ENCODE results near the gene PDE7B.
A peak's percentile ranks its signal among the peaks of the same experiment; 100 is the strongest.

The PDE7B gene

DNA sequence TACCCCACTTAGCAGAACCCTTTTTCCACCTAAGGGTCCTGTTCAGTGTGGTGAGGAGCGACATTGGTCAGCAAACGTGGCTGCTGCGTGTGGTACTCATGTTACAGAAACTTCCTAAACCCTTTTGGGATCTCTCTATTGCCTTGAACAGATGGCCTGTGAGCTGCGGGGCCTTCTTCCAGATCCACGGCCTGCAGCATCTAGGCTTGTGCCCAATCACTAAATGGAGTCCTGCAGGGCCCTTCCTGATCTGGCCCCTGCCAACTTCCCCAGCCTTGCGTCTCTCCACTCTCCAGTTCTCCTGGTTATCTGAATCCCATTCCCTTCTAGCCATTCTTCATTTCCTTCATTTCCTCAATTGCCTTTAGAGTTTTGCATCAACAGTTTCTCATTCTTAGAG lies 85.6 kb downstream of the PDE7B start:
- no peak for DNase-seq

DNA sequence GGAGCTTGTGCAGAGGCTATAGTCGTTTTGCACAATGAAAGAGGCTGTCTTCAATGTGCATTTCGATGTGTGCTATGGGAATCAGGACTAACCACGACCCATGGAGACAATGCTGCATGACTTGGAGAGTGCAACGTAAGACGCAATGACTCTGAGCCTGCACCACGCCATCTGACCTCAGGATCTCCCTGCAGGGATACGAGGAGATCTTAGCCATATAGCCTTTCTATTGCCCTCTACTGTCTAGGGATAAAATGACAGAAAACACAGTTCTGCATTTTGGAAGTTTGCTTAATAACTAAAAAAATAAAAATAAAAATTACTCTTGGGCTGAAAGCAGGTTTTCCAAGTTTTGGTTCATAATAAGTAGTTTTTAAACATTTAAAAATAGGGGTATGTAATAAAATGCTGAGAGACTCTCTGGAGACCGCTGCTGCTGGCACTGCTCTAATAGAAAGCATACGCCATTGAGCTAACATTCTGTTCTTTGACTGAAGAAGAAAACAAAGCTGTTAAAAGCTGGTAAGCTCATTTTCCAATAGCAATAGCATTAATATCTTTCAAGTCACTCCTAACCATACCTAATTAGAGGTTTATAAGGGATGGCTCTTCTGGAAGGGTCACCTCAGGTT lies 87.2 kb downstream of the PDE7B start:
- DNase-seq = peak; percentile 44

DNA sequence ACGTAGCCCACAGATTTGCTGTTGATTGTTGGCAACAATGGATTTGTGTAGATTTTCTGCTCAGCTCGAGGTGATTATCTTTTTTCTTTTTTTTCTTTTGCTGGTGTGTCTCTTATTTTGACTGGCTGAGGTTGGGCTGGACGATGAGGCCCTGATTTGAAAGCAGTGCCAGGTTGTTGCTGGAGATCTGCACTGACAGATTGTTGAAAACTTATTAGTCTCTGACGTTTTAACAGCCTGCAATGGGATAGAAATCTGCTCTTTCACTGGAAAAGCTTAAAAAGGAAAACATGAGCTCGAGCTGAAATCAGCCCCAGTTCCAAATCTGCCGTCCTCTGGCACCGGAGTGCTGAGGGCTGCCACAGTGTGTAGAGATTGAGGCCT lies 87.7 kb downstream of the PDE7B start:
- peak; percentile 8 for DNase-seq

DNA sequence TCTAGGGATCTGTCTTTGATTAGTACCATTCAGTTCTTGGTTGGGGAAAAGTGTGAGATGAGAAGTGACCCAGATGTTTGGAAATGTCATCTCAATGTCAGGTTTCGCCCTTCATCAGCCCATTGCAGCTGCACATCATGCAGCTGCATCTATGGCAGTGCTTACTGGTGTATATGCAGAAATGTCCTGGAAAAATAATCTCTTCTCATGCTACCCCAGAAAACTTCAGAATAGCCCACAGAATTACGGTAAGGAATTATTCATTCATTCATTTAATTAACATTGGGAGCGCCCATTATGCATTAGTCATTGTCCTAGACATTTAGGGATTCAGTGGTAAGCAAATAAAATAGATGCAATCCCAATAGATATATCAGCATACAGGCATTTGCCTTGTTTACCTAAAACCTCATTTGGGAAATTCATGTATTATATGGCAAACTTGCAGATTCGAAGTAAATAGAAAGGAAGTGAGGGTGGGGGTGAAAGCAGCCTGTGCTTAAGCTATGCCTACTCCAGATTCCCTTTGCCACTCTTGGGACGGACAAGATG lies 89.2 kb downstream of the PDE7B start:
- DNase-seq = no peak

DNA sequence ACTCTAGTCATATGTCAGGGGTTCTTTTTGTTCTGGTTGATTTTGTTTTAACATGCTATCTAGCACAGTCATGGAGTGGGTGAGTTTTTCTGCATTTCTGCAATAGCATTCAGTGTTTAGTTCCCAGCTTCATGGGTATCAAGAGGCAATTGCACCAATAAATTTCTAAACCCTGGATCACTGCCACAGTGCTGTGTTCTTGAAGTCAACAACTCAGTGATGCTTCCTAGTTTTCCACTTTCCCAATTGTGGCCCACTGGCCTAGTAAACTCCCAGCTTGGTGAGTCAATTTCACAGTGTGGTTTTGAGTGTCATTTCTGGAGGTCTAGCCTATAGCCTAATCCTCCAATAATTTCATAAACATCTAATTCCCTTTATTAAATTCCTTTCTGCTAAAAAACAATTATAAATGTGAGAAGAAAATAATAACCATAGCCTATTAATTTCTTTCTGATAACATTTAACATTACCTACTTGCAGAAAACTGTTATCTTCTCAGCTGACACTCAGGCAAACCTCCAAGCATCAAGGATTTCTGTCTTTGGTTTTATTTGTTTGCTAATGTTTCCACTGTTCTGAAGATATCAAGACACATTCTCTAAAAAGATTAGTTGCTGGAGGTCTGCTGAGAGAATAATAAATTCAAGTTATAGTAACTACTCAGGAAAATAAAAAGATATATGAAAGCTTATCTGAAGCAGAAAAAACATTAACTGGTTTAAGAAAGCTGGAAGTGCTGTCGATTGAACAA lies 89.9 kb downstream of the PDE7B start:
- no peak for DNase-seq

DNA sequence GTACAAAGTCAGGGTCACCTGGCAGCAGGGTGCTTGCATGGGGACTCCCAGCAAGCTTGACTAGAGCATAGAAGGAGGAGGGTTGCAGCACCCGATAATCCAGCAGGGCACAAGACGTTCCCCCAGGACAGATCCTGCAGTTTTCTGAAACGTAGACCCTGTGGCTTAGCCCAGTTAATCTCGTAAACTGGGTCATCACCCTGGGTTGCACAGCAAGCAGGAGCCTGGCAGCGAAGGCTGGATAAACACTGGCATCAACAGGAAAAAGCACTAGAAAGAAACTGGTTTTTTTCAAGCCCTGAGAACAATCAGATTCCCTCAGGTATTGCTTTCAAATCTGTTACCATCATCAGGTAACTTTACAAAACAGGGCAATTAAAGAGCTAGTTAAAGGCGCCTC lies 92.6 kb downstream of the PDE7B start:
- DNase-seq = peak; percentile 31

DNA sequence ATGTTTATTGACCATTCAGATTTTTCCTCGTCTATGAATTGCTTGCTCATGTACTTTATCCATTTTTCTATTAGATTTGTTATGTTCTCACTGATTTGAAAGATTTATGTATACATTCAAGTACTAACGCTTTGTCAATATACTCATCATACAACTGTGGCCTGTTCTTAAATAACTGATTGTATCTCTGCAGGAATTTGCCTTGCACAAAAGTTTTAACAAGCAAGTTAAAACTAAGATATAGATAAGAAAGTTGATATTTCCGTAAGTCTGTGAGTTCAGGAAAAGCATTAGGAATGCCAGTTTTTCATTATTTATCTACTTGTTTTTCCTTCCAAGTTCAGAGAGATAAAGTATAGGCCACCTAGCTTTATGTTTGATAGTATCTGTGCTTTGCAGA lies 95.2 kb downstream of the PDE7B start:
- DNase-seq = no peak

DNA sequence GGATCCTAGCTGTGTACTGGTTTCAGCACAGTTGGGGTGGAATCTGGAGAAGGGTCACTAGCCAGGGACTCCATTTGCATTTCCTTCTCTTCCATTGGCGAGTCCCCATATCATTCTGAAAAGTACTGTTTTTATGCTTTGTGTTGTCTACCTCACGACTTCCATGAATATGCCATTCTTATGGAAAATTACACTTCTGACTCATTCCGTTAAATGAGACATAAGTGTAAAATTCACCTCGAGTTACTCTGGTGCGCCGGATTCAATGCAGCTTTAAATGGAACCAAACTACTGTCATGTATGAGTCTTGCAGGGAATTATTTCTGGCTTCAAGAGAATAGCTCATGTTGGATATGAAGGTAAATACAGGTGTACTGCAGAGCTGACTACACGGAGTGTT lies 99.2 kb downstream of the PDE7B start:
- no peak for DNase-seq

DNA sequence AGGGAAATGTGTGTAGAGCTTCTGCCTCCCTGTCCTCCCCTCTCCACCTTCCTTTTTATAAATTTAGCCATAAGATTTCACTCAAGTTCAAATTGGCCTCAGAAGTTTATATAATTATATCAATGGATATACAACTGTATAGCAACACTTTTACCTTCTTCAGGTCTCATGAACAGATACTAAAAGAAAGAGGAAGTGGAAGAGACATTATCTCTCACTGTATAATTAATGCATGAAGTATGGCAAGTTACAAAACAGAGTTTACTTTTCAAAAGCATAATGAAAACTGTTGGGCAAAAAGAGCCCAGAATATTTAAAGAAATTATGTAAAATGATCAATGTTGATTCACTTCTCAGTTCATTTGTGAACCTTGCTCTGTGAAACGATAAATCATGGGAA lies 99.7 kb downstream of the PDE7B start:
- no peak for DNase-seq

DNA sequence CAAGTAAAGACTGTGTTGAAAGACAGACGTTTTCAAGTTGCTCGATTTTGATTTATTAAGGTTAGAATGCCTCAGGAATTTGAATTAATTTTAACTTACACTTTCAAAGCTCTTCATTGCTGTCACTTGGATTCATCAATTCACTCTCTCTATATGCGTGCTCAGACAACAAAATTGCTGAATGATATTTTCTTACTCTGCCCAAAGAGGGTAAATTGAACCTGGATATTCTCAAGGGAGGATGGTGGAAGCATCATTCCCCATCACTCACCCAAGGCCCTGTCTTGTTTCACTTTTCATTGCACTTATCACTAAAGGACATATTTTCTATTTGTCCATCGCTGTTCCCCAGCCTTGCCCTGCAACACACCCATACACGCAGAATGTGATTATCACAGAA lies 102.3 kb downstream of the PDE7B start:
- no peak for DNase-seq

DNA sequence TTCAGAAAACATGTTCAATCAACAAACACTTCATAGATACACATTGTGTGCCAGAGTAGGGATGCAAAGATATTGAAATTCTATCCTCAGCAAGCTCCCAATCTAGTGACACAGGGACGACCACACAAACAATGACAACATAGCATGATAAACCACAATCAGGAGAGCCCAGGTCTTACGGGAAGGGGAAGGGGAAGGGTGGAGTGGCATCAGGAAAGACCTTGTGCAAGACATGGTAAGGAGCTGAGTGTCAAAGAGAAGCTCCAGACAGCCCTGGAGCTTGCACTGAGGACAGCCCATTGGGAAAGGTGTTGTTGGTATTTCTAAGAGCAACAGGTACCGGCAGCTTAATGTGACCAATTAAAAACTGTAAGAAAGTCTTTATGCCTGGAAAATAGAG lies 103.6 kb downstream of the PDE7B start:
- no peak for DNase-seq

DNA sequence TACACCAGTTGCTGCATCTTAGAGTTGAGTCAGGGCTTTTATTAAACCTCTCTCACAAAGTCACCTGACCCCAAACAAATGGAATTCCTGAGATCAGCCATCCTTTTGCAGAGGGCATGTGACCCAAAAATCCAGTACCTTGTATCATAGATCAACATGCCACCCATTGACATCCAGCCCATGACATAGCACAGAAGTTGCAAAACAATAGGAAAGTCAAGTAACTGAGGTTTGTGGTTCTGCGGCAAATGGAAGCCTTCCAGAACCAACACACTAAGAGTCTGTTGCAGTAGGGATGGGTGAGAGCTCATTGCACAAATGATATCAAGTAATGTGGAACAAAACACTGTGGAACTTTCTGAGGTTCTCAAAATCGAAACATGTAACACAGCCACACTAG lies 111.2 kb downstream of the PDE7B start:
- no peak for DNase-seq

DNA sequence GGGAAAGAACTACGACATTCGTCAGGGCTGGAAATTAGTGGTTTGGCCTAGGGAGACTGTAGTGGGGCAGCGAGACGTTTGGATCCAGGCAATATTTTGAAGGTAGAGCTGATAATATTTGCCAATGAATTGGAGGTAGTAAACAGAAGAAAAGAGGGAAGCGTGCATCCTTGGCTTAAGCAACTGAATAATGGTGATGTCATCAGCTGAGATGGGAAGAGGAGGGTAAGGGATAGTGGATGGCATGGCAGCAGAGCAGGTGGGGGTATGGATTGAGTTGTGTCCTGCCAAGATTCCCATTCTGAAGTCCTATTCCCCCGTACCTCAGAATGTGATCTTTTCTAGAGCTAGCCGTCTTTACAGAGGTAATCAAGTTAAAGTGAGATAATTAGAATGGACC lies 119.2 kb downstream of the PDE7B start:
- no peak for DNase-seq

DNA sequence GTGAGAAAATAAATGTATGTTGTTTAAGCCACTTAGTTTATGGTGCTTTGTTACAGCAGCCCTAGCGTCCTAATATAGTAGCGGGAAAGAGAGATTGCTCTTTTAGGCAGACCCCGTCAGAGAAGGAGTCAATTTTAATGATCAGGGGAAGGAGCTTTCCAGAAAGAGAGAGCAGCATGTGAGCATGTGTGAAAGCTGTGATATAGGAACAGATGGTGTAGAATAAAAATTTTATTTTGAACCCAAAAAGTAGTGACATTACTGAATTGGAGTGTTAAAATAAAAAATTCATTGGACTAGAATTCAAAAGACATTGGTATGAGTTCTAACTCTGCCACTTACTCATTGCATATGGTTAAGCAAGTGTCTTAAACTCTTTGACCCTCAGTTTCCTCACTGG lies 119.8 kb downstream of the PDE7B start:
- no peak for DNase-seq

DNA sequence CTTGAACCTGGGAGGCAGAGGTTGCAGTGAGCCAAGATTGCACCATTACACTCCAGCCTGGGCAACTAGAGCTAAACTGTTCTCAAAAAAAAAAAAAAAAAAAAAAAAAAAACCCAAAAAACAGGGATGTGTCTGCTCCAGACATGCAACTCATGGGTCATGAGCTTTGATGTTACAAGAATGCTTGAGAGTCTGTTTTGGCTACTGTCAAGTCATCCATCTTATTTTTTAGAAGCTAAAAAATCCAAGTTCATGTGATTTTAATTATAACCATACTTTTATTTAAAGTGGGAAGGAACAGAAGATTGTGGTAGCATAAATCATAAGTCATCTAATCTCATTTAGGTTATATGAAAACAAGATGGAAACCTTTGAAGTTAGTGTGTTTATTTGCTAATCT lies 120.6 kb downstream of the PDE7B start:
- DNase-seq = no peak

DNA sequence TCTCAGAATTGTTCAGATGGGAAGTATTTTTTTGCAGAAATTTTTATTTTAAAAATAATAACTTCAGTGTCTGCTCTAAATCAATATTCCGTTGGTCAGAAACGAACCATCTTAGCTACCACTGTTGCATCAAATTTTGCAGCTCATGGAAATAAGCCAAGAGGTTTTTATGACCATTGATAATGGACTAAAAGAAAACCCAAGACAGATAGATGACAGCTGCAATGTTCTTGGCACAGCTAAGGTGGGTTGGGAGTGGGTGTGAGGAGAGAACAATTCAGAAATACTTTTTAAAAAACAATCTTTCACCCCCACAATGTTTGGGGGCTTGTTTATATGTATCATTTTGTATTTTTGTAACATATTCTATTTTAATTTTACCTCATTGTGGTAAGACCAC lies 121.1 kb downstream of the PDE7B start:
- no peak for DNase-seq

DNA sequence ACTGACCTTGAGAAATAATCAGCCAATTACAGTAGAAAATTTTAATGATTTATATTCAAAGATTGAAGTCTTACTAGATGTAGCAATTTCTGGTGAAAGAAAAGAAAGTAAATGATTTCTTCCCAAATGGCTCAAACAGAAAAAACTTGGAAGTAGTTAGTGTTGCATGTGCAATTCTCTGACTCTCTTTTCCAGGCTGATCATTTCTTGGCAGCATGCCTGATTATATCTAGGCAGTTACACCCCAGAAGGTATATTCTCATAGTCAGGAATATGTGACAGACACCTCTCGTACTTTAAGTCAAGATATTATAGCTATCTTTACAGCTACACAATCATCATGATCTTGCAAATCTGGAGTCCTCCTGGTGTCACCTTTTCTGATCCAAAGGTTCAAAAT lies 122.9 kb downstream of the PDE7B start:
- DNase-seq = no peak

DNA sequence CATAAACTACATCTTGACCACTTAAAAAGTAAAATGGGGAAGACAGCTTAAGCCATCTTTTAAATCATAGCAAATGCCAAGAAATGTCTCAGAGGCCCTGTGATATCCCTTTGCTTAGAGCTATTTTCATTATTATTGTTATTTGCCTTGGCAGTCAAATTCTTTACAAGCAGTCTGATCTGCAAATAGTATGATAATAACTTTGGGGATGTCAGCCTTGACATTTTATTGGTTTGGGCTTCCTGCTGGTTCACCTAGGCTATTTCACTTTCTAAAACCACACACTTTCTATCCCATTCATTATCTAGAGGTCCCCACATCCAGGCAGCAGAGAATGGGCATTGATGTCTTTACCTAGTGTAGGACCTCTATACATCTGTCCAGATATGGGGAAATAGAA lies 125.1 kb downstream of the PDE7B start:
- DNase-seq = no peak

DNA sequence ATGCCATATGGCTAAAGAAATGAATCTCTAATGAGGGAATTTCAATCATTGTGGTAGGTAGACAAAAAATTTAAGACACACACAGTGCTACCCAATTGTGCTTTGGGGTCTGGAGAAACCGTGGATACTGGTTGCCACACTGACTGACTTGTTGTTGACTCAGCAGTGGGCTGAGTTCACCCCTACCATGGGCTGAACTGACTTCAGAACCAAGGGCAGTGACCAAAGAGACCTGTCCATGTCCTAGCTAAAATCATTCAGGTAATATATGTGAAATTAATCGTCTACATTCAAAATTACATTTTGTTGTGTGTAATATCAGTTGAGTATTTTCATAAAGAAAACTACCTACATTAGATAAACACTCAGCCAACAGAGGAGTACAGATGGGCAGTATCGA lies 131.6 kb downstream of the PDE7B start:
- no peak for DNase-seq

DNA sequence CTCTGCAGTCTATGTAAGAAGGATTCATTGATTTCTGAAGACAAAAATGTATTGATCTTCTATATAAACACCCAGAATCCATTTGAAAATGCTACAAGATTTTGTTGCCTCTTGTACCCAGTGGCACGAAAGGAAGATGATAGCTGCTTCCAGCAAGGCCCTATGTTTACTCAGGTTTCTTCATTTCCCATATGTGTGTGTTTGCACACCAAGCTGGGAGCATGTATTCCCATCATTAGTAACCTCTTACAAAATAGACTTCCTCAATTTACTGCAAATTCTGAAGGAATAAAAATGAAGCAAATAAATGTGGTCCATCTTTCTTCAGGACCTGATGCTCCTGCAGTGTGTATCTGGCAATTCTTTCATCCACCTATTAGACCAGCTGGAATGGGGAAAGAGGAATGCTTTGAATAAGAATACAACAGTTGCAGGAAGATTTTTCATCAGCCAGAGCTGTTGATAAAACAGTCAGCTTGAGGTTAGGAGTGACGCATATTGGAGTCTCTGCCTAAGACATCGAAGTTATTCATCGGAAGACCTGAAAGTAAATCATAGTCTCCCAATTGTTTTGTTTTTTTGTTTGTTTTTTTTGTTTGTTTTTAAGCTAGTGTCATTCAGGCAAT lies 132.3 kb downstream of the PDE7B start:
- no peak for DNase-seq

DNA sequence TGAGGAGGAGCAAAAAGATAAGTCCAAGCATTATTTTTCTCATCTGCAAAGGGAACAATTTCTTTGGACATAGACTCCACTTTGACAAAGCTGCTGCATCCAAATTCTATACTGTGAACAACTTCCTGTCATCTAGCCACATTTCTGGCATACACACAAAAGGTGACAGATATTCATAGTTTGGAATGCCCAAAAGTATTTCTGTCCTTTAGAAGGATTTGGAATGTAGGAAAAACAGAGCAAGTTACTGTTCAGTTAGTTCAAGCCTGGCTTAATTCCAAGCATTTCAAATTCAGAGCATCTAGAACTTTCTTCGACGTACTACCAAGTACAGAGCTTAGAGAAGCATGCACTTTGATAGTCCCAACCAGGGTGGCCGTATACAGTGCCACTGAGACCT lies 134.0 kb downstream of the PDE7B start:
- DNase-seq = no peak

DNA sequence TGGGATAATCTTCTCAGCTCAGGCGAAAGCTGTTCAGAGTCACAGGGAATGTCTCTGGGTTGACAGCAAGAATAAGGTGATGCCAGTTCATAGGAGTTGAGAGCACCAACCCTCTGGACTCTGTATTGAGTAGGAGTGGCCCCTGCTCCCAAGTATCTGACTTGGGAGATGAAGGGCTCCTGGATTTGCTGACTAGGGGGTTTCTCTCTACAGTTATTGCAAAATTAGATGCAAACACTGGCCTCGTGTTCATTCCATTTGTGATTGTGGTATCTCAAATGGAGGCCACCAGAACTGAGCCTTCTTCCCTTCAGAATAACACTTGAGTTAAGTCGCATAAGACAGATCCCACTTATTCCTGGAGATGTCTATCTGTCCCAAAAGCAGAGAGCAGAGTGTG lies 135.7 kb downstream of the PDE7B start:
- DNase-seq = no peak

DNA sequence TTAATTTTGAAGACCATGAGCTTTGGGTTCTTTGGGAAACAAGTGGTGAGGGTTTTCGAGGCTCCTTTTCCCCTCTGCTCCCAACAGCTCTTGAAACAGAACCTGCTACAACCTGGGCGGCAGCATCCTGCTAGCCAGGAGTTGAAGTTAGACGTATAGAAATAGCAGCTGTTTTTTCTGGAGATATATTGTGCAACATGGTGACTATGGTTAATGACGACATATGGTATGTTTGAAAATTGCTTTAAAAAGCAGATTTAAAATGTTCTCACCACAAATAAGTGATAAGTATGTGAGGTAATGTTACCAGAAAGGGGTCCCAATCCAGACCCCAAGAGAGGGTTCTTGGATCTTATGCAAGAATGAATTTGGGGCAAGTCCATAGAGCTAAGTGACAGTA lies 138.9 kb downstream of the PDE7B start:
- no peak for DNase-seq

DNA sequence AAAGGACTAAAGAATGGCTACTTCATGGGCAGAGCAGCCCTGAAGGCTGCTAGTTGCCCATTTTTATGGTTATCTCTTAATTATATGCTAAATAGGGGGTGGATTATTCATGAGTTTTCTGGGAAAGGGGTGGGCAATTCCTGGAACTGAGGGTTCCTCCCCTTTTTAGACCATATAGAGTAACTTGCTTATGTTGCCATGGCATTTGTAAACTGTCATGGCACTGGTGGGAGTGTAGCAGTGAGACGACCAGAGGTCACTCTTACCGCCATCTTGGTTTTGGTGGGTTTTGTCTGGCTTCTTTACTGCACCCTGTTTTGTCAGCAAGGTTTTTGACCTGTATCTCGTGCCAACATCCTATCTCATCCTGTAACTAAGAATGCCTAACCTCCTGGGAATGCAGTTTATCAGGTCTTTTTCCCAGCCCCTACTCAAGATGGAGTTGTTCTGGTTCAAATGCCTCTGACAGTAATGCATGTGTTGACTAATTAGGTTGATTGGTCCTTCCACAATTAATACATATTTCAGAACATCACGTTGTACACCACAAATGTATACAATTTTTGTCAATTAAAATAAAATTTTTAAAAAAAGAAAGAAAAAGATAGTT lies 139.5 kb downstream of the PDE7B start:
- no peak for DNase-seq

Measured in midbrain (tissue), 1 donor.